ENCODE measurements around the gene GNAO1. TPM values are rescaled to one million over a fixed set of nuclear protein-coding genes. Genes with fewer than 3 reads are reported as not detected.

The GNAO1 gene
- total and polyA plus RNA-seq, 9 donors, result 0.72 to 5.6 (median 2.7) TPM

DNA sequence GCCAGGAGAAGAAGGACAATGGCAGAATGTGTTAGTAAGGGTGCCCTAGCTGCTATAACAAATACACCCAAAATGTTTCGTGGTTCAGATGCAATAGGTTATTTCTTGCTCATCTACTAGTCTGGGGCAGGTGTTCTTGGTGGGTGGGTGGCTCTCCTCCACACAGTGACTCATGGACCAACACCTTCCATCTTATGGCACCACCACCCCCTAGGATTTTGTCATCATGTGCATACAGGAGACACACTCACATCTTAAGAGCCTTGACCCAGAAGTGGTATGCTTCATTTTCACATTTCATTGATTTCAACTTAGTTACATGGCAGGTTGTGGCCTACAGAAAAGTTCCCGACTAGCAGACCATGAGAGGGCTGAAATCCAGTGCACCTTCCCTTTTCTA lies 119.4 kb downstream of the GNAO1 start:
- intact Hi-C loops (cut with DNase I), result loop anchor here in 2 of 4 donors (10.0 kb wide), 1 partner anchor 366 kb away; no protein-coding TSS in a partner anchor
- TF ChIP-seq POLR2A (IDR thresholded peaks at IDR 0.05) (no peak), CTCF (IDR thresholded peaks at IDR 0.05) (no peak), EP300 (IDR thresholded peaks at IDR 0.05) (no peak)
- DNase-seq, result no peak
- WGBS, 3 donors, result 79 to 96% (median 96%) methylated on average over 2 of the region's 2 CpGs
- H3K4me3 ChIP-seq, result no peak overlapping the region
- no peaks in the 10 kb centered on the region for H3K9me3 ChIP-seq
- no peaks in the 10 kb centered on the region for H3K4me1 ChIP-seq (ENCODE audit: insufficient read depth)
- no peak overlapping the region for H3K27ac ChIP-seq
- no peaks in the 10 kb centered on the region for H3K27me3 ChIP-seq
- no peaks in the 10 kb centered on the region for H3K36me3 ChIP-seq

- no peaks in the 10 kb centered on the region for H3K9me3 ChIP-seq
- TF ChIP-seq CTCF (IDR thresholded peaks at IDR 0.05) (no peak), EP300 (IDR thresholded peaks at IDR 0.05) (no peak)
- no peaks in the 10 kb centered on the region for H3K27me3 ChIP-seq
- no peak for DNase-seq
- H3K36me3 ChIP-seq, result no peaks in the 10 kb centered on the region
- WGBS, 3 donors, result 75 to 89% (median 84%) methylated on average over 9 to 13 of the region's 13 CpGs
- intact Hi-C loops (cut with DNase I), result loop anchor here in 2 of 4 donors (10.0 kb wide), 1 partner anchor 367 kb away; no protein-coding TSS in a partner anchor
- H3K4me3 ChIP-seq, result no peak overlapping the region
- no peaks in the 10 kb centered on the region for H3K4me1 ChIP-seq (ENCODE audit: insufficient read depth)
- H3K27ac ChIP-seq, result no peak overlapping the region
These were observed 120.1 kb downstream of the GNAO1 start for GRCh38 chr16:56311208-56312027.

GRCh38 chr16:56312028-56312300 lies 120.7 kb downstream of the GNAO1 start:
- Histone ChIP-seq H3K27ac (no peak overlapping the region), H3K4me3 (no peak overlapping the region), H3K4me1 (ENCODE audit: insufficient read depth) (no peaks in the 10 kb centered on the region), H3K36me3 (no peaks in the 10 kb centered on the region), H3K27me3 (no peaks in the 10 kb centered on the region), H3K9me3 (no peaks in the 10 kb centered on the region)
- 66 to 86% (median 73%) methylated on average over 11 of the region's 11 CpGs for WGBS, 3 donors
- no peak for DNase-seq
- intact Hi-C loops (cut with DNase I), result loop anchor here in 2 of 4 donors (10.0 kb wide), 1 partner anchor 367 kb away; no protein-coding TSS in a partner anchor
- TF ChIP-seq CTCF (IDR thresholded peaks at IDR 0.05), result no peak
- TF ChIP-seq EP300 (IDR thresholded peaks at IDR 0.05), result no peak
- no peak for TF ChIP-seq POLR2A (IDR thresholded peaks at IDR 0.05)

- Histone ChIP-seq H3K27me3 (no peaks in the 10 kb centered on the region), H3K36me3 (no peaks in the 10 kb centered on the region), H3K4me1 (ENCODE audit: insufficient read depth) (no peaks in the 10 kb centered on the region), H3K27ac (no peak overlapping the region), H3K9me3 (no peaks in the 10 kb centered on the region), H3K4me3 (no peak overlapping the region)
- 93 to 95% (median 94%) methylated on average over 7 of the region's 7 CpGs for WGBS, 3 donors
- TF ChIP-seq POLR2A (IDR thresholded peaks at IDR 0.05) (no peak), CTCF (IDR thresholded peaks at IDR 0.05) (no peak), EP300 (IDR thresholded peaks at IDR 0.05) (no peak)
- intact Hi-C loops (cut with DNase I), result loop anchor here in 2 of 4 donors (10.0 kb wide), 1 partner anchor 368 kb away; no protein-coding TSS in a partner anchor
- DNase-seq, result no peak
These were observed 121.3 kb downstream of the GNAO1 start for GRCh38 chr16:56312556-56312955.
